NCI-H82 (cell line): ENCODE data around the gene PPP3CA.

Experiments
- DNase-seq: peaks from one replicate; lab custom pipeline; 2025; lab: John Stamatoyannopoulos, UW

PPP3CA gene

DNA sequence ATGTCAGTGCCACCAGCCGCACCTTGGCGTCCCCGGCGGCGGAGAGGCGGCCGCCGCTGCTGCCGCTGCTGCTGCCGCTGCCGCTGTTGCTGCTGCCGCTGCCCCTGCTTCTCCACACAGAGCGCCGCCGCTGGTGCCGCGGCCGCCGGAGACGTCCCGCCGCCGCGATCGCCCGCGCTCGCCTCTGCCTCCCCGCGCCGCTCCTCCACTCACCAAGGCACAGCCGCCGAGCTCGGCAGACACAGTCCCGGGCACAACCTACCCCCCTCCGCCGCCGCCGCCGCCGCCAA lies at the start of gene PPP3CA:
TSS of gene PPP3CA (minus strand) at position 260 of the 290 bp plus-strand sequence.
- no peak for DNase-seq

DNA sequence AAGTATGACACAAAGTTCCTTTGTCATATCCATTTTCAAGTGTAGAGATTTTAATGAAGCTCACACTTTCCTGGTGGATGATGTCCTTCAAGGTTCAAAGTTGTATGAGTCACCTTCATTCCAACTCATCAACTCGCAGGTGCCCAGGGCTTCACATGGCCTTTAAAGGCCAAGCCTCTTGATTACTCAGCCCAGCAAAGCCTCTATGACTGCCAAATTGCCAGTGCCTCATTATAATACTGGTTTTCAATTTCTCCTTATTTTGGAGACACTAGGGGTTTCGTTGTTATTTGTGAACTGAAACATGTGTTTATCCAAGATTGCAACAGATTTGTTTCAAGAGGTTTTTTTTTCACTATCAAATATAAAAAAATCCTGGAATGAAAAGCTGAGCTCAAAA lies 45.9 kb upstream of the PPP3CA start:
- DNase-seq: no peak

- no peak for DNase-seq
Observed at GRCh38 chr4:101370663-101371210, 23.4 kb upstream of the PPP3CA start.

DNA sequence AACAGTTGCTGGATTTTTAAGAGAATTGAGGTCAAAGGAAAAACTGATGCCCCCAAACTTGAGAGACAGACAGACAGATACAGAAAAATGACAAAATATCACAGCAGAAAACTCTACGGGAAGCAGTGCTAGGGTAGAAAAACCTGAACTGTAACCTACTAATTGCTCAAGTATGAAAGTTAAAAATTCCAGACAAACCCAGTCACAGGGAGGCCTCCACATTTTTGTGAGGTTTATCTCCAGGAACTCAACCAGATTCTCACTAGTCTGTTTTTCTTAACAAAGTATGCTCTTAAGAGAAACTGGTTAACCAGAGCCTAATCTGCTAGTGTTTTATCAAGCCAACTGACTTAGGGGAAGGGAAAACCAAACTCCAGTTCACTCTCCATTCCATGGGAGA lies 19.9 kb upstream of the PPP3CA start:
- no peak for DNase-seq

- DNase-seq: no peak
Observed at GRCh38 chr4:101366331-101366730, 19.0 kb upstream of the PPP3CA start.

DNA sequence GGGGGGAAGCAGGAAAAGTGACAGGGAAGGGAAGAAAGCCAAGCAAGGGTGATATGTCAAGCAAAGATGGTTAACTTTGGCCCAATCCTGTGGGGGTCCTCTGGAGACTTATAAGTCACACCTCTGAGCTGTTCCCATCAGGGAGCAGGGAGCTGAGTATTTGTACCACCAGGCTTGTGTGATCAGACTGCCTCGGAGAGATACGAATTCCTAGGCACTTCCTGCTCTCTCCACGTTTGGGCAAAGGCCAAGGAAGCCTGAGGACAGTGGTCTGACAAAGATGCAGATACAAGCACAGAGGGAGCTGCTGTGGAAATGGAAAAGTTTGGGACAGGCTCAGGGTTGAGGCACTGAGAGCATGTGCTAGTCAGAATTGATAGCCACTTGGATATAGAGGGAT lies 10.4 kb upstream of the PPP3CA start:
- DNase-seq: no peak

GRCh38 chr4:101356928-101357327 lies 9.6 kb upstream of the PPP3CA start:
- DNase-seq: peak; percentile 11

GRCh38 chr4:101355767-101356702 lies 8.7 kb upstream of the PPP3CA start:
- DNase-seq: peak; percentile 27

- DNase-seq: no peak
Observed at GRCh38 chr4:101355246-101355645, 7.9 kb upstream of the PPP3CA start.

- DNase-seq: no peak
Observed at GRCh38 chr4:101349801-101350064, 2.4 kb upstream of the PPP3CA start.

DNA sequence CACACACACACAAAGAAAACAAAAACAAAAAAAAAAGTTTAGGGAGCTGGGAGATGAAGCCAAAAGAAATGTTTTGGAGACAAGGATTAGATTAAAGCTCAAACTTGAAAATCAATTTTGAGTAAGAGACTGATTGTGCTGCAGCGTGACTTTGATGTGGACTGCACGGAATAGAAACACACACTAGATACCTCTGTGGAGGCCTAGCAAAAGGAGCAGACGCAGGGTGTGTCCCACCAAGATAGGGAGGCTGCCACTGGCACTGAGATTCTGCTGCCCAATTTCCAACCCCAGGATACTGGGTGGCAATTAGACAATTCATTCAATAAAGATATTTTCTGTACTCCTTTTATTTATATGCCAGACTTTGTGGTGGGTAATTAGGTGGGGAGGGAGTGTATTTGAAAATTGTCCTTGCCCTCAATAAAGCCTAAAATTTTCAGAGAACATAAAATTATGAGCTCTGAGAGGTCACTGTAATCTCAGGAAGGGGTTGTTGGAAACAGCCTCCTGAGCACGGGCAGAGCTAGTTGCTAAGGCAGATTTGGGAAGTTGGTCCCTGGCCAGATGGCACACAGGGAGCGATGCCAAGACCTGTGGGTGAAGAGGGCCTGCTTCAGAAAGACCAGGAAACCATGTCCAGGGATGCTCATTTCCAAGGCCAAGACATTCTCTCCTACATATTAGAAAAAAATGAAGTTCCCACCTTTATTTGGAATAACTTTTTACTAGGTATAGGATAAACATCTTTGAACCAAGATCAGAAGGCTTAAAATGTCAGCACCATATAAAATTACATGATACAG lies 1.9 kb upstream of the PPP3CA start:
- DNase-seq: peak; percentile 1

GRCh38 chr4:101348367-101348827 lies 1.1 kb upstream of the PPP3CA start:
- peak; percentile 63 for DNase-seq

GRCh38 chr4:101347557-101348366 lies 436 bp upstream of the PPP3CA start:
- DNase-seq: peak; percentile 95

DNA sequence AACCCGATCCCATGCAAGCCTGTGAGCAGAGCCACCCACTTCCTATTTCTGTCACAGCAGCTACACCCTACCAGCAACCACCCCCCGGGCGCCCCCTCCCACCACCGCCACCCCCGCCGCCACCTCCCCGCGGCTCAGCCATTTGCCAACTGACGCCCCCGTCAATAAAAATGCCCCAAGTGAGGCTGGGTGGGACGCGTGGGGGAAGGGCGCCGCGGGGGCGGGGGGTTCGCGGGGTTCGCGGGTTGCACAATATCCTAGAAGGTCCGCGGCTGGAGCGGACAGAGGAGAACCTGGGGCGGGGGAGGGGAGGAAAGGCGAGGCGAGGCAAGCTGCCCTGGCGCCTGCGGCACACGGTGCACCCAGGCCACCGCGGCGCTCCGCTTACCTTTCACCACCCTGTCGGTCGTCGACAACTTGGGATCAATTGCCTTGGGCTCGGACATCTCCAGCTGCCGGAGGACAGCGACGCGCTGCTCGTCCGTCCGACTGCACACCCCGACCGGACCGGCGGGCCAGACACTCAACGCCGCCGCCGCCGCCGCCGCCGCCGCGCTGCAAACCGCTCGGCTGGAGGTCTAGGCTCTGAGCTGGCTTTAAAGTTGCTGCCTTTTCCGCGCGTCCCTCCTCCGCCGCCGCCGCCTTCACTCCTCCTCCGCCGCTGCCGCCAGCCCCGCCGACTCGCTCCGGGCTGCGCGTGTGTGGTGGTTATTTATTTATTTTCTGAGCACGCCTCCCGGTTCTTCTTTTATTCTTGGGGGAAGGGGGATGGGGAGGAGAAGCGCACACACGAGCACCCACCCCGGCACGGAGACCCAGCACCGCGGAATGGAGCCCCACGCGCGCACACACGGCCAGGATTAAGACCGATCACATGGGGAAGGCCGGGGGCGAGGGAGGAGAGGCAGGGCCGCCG lies 717 bp downstream of the PPP3CA start:
- peak; percentile 78 for DNase-seq

GRCh38 chr4:101345596-101346350 lies 1.6 kb downstream of the PPP3CA start:
- DNase-seq: peak; percentile 60

DNA sequence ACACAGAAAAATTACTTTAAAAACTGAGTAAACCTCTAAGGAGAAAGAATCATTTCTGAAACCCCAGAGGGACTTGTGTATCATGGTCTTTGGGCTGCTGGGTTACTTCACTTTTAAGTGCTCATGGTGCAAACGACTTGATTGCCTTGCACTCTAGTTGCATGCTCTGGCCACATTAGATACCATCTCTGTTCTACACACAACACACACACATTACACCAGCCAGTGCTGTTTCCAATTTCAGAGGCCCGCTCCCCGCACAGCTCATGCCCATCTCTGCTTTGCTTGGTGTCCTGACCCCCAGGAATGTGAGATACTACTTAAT lies 2.1 kb downstream of the PPP3CA start:
- DNase-seq: no peak

- DNase-seq: no peak
Observed at GRCh38 chr4:101339332-101339731, 8.0 kb downstream of the PPP3CA start.

DNA sequence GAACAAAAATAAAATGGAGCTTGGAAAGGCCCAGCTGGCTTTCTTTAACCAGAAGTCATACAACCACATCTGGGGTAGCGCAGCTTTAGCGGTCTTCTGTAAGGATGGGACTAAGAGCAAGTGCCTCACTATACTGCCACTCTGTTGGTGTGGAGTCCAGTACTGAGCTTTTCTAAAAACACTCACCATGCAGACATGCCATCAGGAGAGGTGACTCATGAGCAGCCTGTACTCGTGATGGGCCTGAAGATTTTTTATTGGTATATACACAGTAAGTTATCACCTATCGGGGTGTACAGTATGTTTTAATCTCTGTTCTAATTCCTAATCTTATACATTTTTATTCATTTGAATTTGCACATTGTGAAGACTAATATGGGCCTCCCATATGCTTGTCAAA lies 9.6 kb downstream of the PPP3CA start:
- no peak for DNase-seq

GRCh38 chr4:101334963-101335572 lies 12.3 kb downstream of the PPP3CA start:
- DNase-seq: no peak

DNA sequence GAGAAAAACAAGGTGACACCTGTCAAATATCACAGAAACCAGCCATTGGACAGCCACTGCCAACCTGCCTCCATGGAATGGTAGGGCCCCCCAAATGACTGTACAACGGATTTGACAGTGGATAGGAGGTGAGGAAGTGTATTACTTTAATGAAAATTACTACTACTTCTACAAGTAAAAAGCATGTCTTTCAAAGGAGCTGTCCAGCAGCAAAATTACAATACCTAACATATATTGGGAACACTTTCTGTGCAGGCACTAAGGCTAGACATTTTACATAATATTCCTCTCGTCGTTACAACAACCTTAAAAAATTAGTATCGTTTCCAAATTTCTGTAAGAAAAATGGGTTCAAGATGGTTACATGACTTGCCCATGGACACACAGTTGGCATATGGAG lies 14.9 kb downstream of the PPP3CA start:
- no peak for DNase-seq
